GM18499 (cell line): ENCODE measurements around the gene NRXN3.

Experiments used
- ATAC-seq: cut with Tn5 transposase; IDR thresholded peaks from one replicate; pipeline ENCODE4 v1.9.1; 2021; ENCODE audit warnings: moderate number of reproducible peaks; ENCODE audit not compliant: insufficient read depth, unreplicated experiment

The NRXN3 gene

GRCh38 chr14:79831195-79831892 is 1661.2 kb downstream of the NRXN3 start:
- ATAC-seq, result no peak

- ATAC-seq, result no peak
Measured at GRCh38 chr14:79833781-79834180, 1663.6 kb downstream of the NRXN3 start.

GRCh38 chr14:79834868-79835267 is 1664.7 kb downstream of the NRXN3 start:
- no peak for ATAC-seq

GRCh38 chr14:79836577-79836976 is 1666.4 kb downstream of the NRXN3 start:
- ATAC-seq, result no peak

- ATAC-seq, result no peak
Measured at GRCh38 chr14:79837699-79838098, 1667.5 kb downstream of the NRXN3 start.

- no peak for ATAC-seq
Measured at GRCh38 chr14:79840103-79840502, 1669.9 kb downstream of the NRXN3 start.

GRCh38 chr14:79840831-79841230 is 1670.7 kb downstream of the NRXN3 start:
- ATAC-seq, result no peak

GRCh38 chr14:79841433-79841832 is 1671.3 kb downstream of the NRXN3 start:
- no peak for ATAC-seq

GRCh38 chr14:79842270-79842669 is 1672.1 kb downstream of the NRXN3 start:
- ATAC-seq, result no peak

GRCh38 chr14:79852950-79853744 is 1683.0 kb downstream of the NRXN3 start:
- no peak for ATAC-seq

GRCh38 chr14:79855789-79856188 is 1685.6 kb downstream of the NRXN3 start:
- ATAC-seq, result no peak

GRCh38 chr14:79856381-79856780 is 1686.2 kb downstream of the NRXN3 start:
- no peak for ATAC-seq

- no peak for ATAC-seq
Measured at GRCh38 chr14:79861111-79861510, 1690.9 kb downstream of the NRXN3 start.

- ATAC-seq, result no peak
Measured at GRCh38 chr14:79862045-79862444, 1691.9 kb downstream of the NRXN3 start.

GRCh38 chr14:79871136-79871535 is 1701.0 kb downstream of the NRXN3 start:
- no peak for ATAC-seq

- no peak for ATAC-seq
Measured at GRCh38 chr14:79878229-79878628, 1708.1 kb downstream of the NRXN3 start.

GRCh38 chr14:79878785-79879184 is 1708.6 kb downstream of the NRXN3 start:
- no peak for ATAC-seq

GRCh38 chr14:79881299-79881698 is 1711.1 kb downstream of the NRXN3 start:
- no peak for ATAC-seq

GRCh38 chr14:79890527-79890926 is 1720.4 kb downstream of the NRXN3 start:
- no peak for ATAC-seq

- ATAC-seq, result no peak
Measured at GRCh38 chr14:79896009-79896408, 1725.8 kb downstream of the NRXN3 start.

GRCh38 chr14:79899610-79900009 is 1729.4 kb downstream of the NRXN3 start:
- no peak for ATAC-seq

- ATAC-seq, result no peak
Measured at GRCh38 chr14:79904497-79904896, 1734.3 kb downstream of the NRXN3 start.
